Fibroblast of skin of left biceps (primary cell): Measurements from ENCODE around the gene IL23R.
"Not testable (repeated sequence)": the region's sequence is repeated elsewhere in the genome, so short reads cannot be mapped to it uniquely, and the experiment has no call there.

Source experiments
- DNase-seq, 2 experiments: peaks; one replicate each; pipeline ENCODE4 v3.0.0-alpha.2; 2013; ENCODE audit warnings: low read depth in 2 of 2

The IL23R gene

DNA sequence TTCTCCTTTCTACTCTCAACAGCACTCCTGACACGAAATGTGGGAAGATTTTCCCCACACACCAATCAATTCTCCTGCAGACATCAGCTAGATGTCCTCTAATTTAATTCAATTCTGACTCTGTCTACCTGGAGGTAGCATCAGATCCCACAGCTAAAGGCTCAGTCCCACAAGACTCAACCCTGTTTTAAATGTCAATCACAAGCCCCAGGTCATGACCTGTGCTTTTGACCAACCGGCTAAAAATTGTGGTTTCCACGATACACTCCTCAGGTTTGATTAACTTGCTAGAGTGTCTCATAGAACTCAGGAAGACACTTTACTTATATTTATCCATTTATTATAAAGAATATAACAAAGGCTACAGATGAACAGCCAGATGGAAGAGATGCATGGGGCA lies 27.4 kb downstream of the IL23R start:
- no peak for DNase-seq

DNA sequence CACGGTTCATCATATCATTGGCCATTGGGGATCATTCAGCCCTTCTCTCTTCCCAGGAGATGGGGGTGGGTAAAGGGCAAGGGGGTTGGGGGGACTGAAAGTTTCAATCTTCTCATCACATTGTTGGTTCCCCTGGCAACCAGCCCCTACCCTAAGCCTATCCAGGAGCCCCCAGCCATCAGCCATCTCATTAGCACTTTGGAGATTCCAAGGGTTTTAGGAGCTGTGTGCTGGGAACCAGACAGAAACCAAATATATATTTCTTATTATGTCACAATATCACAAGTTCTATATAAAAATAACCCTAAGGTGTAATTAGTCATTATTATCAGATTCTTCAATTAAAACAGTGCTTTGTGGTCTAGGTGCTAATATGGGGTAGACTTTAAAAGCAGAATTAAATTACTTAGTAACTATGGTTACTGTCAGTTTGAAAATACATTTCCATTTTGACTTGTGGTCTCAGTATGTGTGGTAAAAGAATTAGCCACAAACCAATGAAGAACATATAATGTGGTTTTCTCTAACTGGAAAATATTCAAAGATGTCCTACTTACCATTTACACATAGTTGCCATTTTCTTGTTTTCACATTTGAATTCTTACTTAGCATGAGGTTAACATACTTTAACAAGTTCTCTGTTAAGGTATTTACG lies 28.1 kb downstream of the IL23R start:
- DNase-seq: no peak

DNA sequence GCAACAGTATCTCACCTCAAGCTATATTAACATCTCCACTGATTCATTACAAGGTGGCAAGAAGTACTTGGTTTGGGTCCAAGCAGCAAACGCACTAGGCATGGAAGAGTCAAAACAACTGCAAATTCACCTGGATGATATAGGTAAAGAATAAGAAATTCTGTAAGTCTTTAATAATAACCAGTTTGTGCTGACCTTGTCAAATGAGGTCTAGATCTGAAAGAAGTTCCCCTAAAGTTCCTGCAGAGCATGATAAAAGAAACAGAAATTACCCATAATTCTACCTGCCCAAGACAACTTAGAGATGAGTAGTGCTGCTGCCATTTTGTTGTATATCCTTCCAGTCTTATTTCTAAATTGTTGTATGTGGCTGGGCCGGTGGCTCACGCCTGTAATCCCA lies 34.5 kb downstream of the IL23R start:
- no peak for DNase-seq

DNA sequence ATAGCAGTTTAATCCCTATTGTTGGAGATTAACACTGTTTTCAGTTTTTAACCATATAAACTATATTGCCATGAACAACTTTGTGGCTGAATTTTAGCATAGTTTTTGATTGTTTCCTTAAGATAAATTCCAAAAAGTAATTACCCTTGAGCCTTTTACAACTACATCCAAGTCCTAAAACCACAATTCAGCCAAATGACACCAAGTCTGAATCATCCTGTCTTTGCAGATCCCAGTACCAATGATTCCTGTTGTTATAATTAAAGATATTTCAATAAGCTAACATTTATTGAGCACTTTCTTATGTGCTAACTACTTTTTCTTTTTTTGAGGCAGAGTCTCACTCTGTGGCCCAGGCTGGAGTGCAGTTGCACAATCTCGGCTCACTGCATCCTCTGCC lies 35.6 kb downstream of the IL23R start:
- DNase-seq: no peak

DNA sequence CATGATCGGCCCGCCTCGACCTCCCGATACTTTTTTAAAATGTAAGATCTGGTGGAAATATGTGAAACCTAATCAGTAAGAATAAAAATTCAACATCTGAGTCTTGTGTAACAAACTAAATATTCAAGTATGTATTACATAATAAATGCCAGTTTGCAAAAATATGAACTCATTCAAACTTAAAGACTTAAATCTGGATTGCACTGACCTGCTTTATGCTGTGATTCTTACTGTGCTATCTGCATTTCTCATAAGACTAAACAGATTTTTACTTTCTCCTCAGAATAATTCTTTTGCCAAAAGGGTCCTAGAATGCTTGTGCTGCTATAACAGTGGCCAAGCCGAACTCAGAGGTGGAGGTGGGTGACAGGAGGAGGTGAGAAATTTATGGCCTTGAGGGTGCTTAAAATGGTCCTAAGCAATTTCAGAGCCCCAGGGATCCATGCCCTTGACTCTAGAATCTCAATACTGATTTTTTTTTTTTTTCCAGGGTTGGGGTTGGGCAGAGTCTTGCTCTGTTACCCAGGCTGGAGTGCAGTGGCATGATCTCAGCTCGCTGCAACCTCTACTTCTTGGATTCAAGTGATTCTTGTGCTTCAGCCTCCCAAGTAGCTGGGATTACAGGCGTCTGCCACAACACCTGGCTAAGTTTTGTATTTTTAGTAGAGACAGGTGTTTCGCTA lies 38.2 kb downstream of the IL23R start:
- DNase-seq: no peak

DNA sequence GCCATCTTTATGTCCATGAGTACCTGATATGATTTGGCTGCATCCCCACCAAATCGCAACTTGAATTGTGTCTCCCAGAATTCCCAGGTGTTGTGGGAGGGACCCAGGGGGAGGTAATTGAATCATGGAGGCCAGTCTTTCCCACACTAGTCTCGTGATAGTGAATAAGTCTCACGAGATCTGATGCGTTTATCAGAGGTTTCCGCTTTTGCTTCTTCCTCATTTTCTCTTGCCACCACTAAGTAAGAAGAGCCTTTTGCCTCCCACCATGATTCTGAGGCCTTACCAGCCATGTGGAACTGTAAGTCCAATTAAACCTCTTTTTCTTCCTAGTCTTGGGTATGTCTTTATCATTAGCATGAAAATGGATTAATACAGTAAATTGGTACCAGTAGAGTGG lies 41.1 kb downstream of the IL23R start:
- DNase-seq: not testable (repeated sequence)

DNA sequence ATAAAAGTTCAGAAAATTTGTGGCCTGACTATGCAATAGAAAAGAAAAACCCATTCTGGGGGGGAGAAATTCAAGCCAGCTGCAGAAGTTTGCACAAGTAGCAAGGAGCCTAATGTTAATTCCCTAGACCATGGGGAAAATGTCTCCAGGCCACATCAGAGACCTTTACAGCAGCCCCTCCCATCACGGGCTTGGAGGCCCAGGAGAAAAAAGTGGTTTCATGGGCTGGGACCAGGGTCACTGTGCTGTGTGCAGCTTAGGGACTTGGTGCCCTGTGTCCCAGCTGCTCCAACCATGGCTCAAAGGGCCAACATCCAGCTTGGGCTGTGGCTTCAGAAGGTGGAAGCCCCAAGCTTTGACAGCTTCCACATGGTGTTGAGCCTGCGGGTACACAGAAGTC lies 42.0 kb downstream of the IL23R start:
- DNase-seq: no peak

DNA sequence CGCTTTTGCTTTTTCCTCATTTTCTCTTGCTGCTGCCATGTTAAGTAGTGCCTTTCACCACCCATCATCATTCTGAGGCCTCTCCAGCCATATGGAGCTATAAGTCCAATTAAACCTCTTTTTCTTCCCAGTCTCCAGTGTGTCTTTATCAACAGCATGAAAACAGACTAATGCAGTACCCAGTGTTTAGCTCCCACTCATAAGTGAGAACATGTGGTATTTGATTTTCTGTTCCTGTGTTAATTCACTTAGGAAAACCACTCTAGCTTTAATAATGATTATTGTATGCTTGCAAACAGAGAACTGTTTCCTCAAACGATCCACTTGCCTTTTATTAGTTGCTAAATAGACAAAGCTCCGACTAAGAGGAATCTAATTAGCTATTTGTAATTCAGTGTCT lies 43.3 kb downstream of the IL23R start:
- no peak for DNase-seq

DNA sequence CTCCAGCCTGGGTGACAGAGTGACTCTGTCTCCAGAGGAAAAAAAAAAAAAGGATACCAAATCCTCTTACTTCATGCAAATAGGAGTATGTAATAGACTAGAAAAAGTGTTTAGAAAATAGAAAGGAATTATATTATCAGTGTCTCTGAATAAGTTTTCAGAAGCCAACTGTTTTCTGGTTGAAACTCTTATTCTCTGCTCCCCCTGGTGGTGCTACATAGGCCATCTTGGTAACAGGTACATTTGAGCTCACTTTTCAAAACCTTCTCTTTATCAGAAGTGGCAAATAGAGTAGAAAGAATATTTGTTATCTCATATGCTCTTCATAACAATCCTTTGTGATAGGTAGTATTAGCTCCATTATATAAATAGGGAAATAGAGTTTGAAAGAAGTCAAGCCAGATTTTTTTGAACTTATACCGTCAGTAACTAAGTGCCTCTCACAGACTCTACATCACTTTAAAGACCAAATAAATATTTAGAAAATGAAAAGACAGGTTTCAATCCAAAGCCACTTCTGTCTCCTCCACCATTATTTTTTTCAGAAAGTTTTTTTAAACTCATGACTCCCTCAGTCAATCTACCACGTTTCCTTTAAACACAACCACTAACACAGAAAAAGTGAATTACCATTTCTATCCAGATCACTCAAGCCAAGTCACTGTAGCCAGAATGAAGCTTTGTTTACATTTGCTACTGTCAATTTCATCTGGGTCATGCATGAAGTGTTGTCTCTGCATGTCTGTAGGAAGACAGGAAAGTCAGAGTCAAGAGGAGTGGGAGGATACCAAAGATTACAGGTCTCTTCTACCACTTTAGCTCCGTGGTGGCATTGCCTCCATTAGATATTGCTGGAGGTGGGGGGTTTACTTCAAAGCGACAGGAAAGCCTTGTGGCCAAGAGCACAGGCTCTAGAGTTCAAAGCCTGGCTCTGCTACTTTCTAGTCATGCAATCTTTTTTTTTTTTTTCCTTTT lies 45.6 kb downstream of the IL23R start:
- no peak for DNase-seq

DNA sequence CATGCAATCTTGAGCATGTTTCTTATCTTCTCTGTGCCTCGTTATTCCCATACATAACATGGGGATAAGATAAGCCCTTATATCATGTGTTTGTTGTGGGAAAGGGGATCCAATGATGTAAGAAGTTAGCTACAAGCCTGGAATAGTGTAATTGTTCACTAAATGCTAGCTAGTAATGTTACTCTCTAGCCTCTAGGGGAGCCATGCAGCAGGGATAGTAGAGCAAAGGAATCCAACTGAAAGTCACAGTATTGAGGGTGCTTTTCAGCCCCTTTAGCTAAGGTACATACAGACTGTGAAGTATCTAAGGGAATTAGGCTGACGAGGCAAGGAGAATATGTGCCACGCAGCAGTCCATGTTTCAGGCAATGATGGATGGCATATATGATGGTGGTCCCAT lies 46.9 kb downstream of the IL23R start:
- DNase-seq: no peak

DNA sequence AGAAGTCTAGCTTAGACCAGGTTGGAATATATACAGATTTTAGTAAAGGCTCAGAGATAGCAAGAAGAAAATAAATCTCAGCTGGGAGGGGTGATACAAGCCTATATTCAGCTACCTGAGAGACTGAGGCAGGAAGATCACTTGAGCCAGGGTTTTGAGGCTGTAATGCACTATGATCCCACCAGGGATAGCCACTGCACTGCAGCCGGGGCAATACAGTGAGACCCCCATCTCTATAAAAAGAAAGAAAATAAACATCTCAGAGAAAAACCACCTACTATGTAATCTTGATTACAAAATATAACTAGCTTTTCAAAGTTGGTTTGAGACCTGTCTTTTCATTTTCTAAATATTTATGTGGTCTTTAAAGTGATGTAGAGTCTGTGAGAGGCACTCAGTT lies 47.7 kb downstream of the IL23R start:
- DNase-seq: no peak

DNA sequence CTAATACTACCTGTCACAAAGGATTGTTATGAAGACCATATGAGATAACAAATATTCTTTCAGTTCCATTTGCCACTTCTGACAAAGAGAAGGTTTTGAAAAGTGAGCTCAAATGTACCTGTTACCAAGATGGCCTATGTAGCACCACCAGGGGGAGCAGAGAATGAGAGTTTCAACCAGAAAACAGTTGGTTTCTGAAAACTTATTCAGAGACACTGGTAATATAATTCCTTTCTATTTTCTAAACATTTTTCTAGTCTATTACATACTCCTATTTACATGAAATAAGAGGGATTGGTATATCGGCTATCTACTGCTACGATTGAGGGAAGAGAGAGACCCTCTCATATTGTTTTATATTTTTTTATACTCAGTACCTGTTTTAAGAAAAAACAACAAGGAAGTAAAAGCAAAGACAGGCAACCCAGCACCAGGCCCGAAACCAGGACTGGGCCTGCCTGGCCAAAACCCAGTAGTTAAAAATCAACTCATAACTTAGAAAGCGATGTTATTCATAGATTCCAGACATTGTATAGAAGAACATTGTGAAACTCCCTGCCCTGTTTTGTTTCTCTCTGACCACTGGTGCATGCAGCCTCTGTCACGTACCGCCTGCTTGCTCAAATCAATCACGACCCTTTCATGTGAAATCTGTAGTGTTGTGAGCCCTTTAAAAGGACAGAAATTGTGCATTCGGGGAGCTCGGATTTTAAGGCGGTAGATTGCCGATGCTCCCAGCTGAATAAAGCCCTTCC lies 48.3 kb downstream of the IL23R start:
- no peak for DNase-seq

DNA sequence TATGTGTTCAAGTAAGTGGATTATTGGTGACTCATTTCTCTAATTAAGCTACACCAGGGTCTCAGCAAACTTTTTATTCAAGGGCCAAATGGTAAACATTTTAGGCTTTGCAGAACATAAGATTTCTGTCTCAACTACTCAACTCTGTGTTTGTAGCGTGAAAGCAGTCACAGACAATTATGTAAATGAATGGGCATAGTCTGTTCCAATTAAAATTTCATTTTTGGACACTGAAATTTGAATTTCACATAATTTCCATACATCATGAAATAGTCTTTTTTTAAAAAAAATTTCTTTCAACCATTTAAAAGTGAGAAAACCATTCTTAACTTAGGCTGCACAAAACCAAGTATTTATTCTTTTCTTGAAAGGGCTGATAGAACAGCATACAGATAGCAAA lies 50.1 kb downstream of the IL23R start:
- no peak for DNase-seq

DNA sequence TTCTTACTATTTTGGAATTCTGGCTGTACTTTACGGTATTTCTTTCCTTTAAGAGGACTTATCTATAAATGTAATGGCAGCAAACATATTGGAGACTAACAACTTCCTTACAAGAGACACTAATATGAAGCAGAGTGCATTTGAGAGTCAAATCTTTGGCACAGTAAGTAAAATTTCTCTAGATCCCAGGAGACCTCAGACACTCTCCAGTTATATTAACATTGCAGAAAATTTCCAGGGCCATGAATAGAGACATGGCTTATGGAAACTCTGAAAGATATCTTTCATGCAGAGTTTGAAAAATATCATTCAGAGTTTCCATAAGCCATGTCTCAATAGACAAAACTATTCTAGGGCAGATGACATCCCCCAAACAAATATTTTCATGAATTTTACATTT lies 51.2 kb downstream of the IL23R start:
- no peak for DNase-seq

DNA sequence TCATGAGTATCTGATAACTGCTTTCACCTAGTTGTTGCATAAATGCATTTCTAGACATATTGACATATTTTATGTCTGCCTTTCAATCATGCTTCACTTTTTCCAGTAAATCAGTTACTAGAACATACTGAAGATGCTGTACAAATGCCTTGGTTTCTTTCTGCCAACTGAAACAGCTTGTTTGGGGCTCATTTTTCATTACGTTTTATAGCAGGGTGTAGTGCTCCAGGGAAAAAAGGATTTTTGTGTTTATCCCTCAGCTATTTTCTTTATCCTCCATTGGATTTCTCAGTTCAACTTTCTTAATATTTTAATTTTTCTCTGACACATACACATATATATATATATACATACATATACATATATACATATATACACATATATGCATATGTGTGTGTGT lies 51.7 kb downstream of the IL23R start:
- DNase-seq: no peak

DNA sequence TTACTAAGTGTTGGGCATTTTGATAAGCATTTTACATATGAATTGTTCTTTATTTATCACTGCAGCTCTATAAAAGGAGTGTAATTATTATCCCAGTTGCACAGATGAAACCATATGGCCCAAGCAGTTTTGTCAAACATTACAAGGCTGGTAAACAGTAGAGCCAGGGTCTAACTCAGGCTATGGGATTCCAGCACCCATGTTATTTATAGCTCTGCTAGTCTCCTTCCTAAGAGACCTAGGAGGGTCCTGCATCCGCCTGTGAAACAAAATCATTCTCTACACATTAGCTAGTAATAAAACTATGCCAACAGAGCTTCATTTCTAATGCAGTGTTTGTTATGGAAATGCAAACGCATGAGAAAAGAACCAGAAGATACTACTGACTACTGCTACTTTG lies 58.6 kb downstream of the IL23R start:
- no peak for DNase-seq

DNA sequence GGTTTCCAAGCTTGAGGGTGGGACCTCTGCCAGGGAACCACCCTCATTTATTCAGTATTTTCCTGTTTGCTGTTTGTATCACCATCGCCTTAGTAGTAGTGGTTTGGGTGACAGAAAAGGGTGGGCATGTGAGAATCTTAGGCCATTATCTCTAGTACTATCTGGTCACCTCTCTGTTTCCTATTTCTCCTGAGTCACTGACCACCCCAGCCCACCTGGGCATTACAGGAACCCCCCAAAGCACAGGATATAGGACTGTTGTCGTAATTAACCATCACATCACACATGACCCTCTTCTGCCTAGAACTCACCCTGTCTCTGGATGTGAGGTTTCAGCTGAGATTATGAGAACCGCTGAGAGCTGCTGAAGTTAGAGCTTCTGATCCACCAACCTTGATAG lies 60.4 kb downstream of the IL23R start:
- no peak for DNase-seq

DNA sequence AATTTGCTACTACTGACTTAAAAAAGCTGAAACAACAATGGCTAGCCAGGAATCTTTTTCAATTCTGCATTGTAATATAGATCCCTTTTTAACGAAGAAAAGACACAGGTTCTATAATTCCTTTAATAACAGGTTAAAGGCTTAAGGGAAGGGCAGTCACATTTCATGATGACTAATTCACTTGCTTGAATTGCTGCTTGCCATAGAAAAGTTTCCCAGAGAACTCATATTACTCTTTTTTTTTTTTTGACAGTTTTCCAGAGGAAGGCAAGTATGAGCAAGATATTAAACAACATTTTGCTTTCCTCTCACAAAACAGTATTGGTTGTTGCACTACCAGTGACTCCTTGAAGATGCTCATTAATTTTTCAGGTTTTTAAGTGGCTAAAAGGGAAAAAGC lies 60.9 kb downstream of the IL23R start:
- DNase-seq: no peak

DNA sequence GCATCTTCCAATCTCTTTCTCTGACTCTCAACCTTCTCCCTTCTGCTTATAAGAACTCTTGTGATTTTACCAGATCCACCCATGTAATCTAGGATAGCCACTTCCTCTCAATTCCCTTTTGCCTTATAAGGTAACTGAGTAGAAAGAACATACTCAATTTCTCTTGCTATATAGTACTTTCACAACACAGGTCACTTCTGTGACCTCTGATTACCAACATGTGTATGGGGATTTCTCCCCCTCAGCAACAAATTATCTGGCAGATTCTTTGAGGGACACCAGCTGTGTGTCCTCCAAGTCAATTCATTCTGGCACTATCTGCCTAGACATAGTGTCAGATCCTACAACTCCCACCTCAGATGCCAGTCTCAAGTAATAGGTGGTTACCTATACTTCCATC lies 62.5 kb downstream of the IL23R start:
- no peak for DNase-seq

DNA sequence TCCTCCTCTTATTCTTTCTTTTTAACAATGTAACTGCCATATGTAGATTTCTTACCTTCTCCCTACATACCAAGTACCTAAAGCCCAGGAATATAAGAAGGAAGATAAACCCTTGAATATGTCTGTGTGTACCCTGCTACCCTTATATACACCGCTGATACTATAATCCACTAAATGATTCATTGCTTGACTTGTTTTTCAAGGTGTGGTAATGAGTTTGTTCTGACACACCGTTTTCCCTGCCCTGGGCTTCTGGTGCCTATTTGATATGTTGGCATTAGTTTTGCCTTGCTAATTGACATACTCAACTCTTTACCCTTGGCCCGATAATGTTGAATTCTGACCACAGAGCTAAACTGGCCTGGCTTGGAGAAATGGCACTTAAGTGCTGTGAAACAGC lies 64.3 kb downstream of the IL23R start:
- no peak for DNase-seq

DNA sequence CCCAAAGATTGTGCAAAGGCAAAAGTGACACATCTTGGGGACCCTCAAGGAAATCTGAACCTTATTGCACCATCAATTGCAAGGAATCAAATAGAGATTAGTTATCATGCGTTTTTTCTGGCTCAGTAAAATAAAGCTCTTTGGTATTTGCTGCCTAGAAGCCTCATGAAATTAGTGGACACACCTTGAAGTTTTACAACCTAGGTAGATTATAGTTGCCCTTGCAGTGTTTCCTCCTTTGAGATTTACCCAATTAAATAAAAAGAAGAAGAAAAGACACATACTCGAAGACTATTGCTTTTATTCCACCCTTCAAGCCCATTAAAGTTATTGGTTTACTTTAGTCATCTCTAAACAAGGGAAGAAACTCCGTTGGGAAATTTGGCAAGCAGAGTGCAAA lies 70.0 kb downstream of the IL23R start:
- DNase-seq: no peak

DNA sequence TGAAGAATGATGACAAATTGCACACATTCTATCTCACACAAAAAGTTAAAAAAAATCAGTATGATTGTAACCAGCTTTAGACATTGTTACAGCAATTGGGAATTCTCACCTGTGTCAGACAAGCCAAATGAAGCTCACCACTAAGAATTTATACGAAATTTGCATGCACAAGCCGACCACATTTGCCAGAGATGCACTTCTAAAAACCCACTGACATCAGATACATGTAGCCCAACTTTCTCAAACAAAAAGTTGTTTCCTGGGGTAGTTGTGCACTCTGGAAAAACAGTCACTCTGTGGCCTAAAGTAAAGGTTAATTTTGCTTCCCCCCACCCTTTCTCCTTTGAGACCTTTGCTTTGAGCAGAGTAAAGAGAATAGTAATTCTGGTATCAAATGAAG lies 73.5 kb downstream of the IL23R start:
- DNase-seq: no peak
